Glomerular visceral epithelial cell (primary cell): ENCODE data around the gene SPHK2.
"Not testable (repeated sequence)": the region's sequence is repeated elsewhere in the genome, so short reads cannot be mapped to it uniquely, and the experiment has no call there.

Source experiments
- DNase-seq: peaks from one replicate; pipeline ENCODE4 v3.0.0-alpha.2; 2016; ENCODE audit errors: extremely low spot score

Gene SPHK2, protein sequence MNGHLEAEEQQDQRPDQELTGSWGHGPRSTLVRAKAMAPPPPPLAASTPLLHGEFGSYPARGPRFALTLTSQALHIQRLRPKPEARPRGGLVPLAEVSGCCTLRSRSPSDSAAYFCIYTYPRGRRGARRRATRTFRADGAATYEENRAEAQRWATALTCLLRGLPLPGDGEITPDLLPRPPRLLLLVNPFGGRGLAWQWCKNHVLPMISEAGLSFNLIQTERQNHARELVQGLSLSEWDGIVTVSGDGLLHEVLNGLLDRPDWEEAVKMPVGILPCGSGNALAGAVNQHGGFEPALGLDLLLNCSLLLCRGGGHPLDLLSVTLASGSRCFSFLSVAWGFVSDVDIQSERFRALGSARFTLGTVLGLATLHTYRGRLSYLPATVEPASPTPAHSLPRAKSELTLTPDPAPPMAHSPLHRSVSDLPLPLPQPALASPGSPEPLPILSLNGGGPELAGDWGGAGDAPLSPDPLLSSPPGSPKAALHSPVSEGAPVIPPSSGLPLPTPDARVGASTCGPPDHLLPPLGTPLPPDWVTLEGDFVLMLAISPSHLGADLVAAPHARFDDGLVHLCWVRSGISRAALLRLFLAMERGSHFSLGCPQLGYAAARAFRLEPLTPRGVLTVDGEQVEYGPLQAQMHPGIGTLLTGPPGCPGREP

DNA sequence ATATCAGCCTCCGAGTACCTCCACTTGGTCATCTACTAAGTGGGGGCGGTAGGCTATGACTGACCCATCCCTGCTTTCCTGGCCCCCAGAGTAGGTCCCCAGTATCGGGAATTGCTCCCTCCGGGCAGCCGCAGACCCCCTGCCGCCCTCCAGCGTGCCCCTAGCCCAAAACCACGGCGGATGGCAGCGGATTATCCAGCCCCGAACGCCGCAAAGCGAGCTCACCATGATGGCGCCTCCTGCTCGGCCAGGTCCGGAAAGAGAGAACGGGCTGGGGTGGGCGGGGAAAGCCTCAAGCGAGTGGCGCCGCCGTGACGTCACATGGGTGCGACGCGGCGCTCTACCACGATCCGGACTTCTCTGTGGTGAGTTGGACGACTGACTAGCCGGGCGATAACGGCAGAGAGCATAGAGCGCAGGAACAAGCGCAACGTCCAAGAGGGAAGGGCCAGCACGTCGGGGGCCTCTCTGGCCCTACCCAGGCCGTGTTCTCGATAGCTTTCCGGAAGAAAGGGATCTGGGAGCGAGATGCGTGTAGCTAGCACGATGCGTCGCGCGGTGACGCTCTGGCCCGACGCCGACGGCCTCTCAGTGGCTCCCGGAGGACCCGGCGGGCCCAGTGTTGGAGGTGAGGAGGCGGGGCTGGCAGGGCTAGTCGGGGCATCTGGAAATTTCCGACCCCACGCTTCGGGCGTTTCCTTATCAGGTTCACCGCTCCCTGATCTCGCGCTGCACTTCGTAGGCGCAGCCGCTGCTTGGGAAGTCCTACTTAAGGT lies at the start of gene SPHK2, which contains the start of gene RPL18:
TSS of gene SPHK2 (plus strand) at position 591 of the 776 bp plus-strand sequence. CDS start 1,009 bp downstream, outside the sequence.
TSS of gene RPL18 (minus strand) at position 263 of the 776 bp plus-strand sequence. CDS start at position 228, 35 bp downstream.
- peak; percentile 100 for DNase-seq

DNA sequence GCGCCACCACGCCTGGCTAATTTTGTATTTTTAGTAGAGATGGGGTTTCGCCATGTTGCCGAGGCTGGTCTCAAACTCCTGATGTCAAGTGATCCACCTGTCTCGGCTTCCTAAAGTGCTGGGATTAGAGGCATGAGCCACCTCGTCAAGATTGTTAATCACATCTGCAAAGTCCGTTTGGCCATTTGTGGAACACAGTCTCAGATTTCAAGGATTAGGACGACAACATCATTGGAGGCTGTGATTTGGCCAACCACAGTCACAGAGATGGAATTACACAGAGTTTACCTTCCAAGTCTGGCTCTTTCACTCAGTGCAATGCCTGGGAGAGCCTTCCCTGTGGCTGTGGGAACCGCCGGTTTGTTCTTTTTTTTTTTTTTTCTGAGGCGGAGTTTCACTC lies 49.5 kb upstream of the SPHK2 start:
- DNase-seq, result no peak

DNA sequence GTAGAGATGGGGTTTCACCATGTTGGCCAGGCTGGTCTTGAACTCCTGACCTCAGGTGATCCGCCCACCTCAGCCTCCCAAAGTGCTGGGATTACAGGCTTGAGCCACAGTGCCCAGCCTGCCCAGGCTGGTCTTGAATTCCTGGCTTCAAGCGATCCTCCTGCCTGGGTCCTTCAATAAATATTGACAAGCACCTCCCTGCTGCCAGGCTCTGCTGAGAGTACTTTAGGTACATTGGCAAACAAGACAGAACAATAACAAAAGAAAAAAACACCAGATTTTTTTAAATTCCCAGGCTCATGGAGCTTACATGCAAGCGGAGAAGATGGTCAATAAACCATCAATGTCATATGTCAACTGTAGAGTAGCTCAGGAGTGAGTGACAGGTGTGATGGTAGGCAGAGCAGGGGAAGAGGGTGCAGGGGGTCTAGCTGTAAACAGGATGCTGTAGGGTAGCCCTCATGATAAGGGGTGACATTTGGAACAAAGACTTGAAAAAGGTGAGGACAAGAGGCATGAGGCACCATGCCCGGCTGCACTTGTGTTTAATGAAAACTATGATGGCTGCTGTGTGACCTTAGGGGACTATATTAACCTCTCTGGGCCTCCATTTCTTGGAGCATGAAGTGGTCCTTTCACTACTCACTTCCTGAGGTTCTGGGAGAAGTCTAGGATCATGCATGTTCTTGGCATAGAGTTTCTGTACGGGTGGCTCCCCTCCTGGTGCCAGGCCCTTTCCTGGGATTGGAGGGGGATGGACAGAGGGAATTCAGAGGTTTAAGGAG lies 47.7 kb upstream of the SPHK2 start:
- DNase-seq, result no peak

DNA sequence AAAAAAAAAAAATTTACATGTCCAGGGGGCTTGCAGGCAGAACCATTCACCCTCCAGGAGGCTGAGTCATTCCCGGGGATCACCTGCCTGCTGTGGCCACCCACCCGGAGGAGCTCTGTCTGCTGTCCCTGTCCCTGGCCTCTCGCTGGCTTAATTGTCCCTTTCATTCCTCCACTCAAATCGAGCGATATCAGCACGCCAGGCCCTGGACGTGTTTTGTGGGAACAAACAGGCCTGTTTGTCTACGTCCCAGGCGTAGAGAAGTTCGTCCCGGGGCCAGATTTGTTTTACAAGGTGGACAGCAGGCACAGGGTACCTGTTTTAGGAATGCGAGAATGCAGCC lies 46.2 kb upstream of the SPHK2 start:
- DNase-seq, result no peak

DNA sequence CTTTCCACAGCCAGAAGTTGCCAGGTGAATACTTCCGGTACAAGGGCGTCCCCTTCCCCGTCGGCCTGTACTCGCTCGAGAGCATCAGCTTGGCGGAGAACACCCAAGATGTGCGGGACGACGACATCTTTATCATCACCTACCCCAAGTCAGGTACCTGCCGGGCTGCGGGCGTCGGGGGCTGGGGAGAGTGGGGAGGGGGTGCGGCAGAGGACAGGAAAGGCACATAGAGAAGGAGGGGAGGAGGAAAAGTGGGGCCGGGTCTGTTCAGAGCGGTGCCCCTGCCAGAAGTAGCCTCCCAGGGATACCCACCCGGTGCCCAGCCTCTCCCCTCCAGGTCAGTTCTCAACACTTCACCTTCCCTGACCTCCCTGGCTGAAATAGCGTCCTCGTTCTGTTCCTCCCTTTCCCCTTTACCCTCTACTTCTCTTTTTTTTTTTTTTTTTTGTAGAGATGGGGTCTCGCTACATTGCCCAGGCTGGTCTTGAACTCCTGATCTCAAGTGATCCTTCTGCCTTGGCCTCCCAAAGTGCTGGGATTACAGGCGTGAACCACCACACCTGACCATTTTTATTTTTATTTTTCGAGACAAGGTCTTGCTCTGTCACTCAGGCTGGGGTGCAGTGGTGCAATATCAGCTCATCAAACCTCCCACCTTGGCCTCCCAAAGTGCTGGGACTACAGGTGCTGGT lies 43.2 kb upstream of the SPHK2 start:
- DNase-seq, result no peak

DNA sequence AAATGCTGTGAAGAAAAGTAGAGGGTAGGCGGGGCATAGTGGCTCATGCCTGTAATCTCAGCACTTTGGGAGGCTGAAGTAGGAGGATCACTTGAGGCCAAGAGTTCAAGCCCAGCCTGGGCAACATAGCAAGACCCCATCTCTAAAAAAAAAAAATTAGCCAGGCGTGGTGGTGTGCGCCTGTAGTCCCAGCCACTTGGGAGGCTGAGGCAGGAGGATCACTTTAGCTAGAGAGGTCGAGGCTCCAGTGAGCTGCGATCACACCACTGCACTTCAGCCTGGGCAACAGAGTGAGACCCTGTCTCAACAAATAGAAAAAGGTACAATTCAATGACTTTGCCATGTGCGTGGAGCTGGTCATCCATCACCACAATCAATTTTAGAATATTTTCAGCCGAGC lies 41.4 kb upstream of the SPHK2 start:
- not testable (repeated sequence) for DNase-seq

DNA sequence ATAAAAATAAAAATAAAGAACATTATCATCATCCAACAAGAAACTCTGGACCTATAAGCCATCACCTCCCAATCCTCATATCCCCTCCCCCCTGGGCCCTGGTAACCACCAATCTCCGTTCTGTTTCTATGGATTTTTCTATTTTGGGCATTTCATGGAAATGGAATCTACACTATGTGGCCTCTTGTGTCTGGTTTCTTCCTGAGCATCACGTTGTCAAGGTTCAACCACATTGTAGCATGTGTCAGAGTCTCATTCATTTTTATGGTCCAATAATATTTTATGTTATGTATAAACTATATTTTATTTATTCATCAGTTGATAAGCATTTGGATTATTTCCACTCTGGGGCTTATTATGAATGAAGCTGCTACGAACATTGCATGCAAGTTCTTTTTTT lies 40.4 kb upstream of the SPHK2 start:
- DNase-seq, result no peak

DNA sequence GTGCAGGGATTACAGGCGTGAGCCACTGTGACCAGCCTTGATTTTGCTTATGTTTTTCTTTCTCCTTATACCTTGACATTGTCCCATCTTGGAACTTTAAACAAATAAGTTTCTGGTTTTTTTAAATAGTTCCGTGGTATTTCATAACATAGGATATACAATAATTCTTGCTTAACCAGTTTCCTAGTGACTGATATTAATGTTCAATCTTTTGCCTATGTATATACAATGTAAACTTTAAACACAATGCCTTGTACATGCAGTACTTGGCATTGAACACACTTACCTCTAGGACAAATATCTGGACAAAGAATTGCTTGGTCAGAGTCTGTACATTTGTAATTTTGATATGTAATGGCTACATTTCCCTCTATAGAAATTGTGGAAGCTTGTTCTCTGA lies 37.1 kb upstream of the SPHK2 start:
- no peak for DNase-seq

DNA sequence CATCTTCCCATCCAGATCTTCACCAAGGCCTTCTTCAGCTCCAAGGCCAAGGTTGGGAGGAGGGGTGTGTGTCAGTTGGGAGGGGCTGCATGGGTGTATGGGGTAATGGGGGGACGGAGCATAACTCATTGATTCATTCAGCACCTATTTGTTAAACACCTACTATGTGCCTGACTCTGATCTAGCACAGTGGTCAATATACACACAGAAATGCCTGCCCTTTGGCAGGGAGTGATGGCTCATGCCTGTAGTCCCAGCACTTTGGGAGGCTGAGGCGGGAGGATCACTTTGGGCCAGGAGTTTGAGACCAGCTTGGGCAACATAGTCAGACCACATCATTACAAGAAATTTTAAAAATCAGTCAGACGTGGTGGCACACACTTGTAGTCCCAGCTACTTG lies 31.9 kb upstream of the SPHK2 start:
- DNase-seq, result no peak

DNA sequence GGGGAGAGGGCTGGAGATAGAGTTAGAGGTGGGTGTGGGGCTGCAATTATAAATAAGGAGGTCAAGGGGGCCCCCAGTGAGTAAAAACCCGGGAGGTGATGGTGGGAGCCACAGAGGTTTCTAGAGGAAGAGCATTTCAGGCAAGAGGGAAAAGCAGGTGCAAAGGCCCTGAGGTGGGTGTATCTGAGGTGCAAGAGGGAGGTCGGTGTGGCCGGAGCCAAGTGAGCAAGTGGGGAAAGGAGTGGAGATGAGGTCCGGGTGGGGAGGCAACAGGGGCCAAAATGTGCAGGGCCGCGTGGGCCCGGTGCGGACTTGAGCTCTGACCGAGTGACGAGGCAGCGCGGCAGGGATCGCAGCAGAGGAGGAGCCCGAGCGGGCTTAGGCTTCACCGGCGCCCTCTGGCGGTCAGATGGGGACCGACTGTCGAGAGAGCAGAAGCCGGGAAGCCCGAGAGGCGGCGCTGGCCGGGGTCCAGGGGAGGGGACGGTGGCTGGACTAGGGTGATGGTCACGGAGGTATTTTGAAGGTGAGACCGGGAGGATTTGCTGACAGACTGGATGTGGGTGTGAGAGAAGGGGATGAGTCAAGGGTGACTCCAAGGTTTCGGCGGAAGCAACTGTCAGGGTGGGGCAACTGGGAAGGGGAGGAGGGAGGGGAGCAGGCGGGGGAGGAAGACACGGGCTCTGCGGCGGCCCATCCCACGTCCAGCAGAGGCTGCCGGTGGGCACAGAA lies 30.5 kb upstream of the SPHK2 start:
- peak; percentile 93 for DNase-seq

DNA sequence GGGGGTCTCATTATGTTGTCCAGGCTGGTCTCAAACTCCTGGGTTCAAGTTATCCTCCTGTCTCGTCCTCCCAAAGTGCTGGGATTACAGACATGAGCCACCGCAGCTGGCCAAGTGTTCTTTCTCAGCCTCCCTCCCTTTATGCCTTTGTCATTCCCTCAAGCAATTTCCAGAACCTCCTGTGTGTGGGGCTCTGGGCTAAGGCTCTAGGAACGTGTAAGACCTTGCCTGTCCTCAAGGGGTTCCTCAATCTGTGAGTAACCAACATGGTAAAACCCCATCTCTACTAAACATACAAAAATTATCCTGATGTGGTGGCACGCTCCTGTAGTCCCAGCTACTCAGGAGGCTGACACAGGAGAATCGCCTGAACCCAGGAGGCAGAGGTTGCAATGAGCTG lies 28.3 kb upstream of the SPHK2 start:
- no peak for DNase-seq

DNA sequence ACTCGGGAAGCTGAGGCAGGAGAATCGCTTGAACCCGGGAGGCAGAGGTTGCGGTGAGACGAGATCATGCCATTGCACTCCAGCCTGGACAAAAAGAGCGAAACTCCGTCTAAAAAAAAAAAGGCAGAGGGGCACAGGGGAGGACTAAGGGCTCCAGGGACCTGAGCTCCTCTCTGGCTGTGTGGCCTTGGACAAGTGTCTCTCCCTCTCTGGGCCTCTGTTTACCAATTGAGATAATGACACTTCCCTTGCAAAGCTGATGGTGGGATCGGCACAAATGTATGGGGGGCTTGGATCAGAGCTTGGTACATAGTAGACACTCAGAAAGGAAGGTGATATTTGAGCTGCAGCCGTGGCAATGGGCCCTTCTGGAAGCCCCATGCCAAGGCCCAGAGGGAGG lies 24.1 kb upstream of the SPHK2 start:
- DNase-seq, result no peak

DNA sequence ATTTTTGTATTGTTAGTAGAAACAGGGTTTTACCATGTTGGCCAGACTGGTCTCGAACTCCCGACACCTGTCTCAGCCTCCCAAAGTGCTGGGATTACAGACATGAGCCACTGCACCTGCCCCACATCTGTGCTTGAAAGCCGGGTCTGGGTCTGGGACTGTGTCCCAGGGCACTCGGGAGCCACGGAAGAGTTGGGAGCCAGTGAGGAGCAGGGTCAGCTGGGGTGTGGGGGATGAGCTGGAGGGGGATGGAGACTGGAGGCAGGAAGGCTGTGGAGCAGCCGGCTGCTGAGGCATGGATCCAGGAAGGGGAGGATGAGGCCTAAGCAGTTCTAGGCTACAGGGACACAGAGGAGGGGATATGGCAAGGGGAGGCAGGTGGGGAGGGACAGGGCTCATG lies 23.5 kb upstream of the SPHK2 start:
- DNase-seq, result no peak

DNA sequence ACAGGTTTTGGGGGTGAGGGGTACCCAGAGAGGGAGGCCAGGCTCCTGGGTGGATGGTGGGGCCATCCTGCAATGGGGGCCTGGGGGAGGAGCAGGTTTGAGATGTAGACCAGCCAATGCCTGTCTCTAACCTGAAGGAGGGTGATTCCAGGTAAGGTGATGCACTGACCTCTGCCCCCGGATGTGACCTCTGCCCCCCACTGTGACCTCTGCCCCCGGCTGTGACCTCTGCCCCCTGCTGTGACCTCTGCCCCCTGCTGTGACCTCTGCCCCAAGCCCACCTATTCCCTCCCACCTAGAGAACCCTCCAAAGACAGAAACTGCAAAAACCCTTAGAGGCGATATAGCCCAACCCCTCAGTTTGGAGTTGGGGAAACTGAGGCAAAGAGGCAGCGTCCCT lies 23.1 kb upstream of the SPHK2 start:
- DNase-seq, result no peak

DNA sequence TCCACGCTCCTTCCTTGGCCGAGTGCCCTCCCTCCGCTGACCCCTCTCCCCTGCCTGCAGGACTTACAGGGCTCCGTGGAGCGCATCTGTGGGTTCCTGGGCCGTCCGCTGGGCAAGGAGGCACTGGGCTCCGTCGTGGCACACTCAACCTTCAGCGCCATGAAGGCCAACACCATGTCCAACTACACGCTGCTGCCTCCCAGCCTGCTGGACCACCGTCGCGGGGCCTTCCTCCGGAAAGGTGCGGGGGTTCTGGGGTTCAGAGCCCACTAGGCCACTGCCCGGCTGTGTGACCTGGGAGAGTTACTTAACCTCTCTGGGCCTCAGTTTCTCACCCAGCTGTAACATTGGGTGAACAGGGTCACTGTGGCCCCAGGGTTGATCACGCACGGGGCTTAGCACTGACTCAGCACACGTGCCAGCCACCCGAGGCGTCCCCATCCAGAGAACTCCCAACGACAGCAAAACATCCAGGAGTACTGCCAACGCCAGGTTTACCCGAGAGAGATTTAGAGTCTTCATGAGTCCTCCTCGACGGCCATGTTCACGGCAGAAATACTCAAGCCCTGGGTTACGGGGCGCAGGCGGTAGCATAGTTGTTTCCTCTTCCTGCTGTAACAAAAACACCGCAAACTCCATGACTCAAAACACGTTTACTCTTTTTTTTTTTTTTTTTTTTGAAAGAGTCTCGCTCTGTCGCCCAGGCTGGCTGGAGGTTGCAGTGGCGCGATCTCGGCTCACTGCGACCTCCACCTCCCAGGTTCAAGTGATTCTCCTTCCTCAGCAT lies 22.4 kb upstream of the SPHK2 start:
- peak; percentile 36 for DNase-seq

DNA sequence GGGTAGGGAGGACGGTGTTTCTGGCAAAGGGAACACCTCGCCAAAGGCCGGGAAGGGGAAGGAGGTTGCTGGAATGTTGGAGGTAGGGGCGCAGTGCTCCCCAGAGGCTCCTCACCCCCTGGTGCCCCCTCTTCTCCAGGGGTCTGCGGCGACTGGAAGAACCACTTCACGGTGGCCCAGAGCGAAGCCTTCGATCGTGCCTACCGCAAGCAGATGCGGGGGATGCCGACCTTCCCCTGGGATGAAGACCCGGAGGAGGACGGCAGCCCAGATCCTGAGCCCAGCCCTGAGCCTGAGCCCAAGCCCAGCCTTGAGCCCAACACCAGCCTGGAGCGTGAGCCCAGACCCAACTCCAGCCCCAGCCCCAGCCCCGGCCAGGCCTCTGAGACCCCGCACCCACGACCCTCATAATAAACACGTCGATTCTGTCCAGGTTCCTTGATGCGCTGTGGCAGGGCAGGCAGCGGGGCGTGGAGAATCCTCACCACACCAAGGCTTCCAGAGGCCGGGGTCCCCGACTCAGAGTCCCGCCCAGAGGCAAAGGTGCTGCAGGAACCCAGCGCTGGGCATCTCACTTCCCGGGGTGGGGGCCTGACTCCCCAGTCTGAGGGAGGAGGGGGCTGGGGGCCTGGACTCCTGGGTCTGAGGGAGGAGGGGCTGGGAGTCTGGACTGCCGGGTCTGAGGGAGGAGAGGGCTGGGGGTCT lies 20.2 kb upstream of the SPHK2 start:
- no peak for DNase-seq

DNA sequence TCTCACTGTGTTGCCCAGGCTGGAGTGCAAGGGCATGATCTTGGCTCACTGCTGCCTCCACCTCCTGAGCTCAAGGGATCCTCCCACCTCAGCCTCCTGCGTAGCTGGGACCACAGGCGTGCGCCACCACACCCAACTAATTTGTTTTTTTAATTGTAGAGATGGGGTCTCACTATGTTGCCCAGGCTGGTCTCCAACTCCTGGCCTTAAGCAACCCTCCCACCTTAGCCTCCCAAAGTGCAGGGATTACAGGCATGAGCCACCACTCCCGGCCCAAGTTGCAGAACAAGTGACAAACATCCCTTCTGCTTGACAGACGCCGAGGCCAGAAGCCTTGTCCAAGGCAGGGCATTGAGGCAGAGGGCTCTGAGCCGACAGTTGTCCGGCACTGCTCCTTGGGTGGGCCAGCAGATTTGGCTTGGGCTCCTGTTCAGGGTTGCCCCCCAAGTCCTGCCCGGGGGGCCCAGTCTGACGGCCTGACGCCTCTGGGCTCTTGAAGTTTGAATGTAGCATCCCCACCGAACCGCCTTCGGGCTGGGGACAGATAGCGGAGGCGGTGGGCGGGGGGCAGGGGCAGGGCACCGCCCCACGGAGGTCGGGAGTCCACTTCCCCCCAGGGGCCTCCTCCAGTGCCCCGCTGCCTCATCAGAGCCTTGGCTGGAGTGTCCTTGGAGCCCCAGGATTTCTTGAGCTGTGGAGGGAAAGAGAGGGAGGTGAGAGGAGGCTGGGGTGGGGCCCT lies 18.5 kb upstream of the SPHK2 start:
- no peak for DNase-seq

DNA sequence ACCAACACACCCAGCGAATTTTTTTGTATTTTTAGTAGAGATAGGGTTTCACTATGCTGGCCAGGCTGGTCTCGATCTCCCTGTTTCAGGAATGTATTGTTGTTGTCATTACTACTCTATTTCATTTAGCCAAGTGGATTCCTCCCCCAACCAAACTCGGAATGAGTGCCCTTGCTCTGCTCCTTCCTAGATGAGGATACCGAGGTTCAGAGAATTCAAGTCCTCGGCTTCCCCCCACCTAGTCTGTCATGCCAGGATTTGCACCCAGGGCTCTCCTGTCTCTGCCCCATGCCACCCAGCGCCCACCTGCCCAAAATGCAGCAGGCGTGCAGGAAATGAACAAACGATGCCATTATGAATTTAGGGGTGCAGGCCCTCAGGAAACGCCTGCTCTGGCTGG lies 16.3 kb upstream of the SPHK2 start:
- DNase-seq, result no peak
